WERI-Rb-1 (cell line): ENCODE data around the gene MMP17.

Experiments used
- DNase-seq: peaks from one replicate; pipeline ENCODE4 v3.0.0-alpha.2; 2020
- H3K27ac ChIP-seq: fragments of 250-450 bp; sonication (Bioruptor Pico); 2 replicates; pipeline ENCODE4 v1.5.1; 2020; ENCODE audit warnings: mild to moderate bottlenecking, moderate library complexity
- H3K27me3 ChIP-seq: fragments of 250-450 bp; sonication (Bioruptor Pico); 2 replicates; pipeline ENCODE4 v1.5.1; 2021; ENCODE audit warnings: mild to moderate bottlenecking, low read depth, moderate library complexity; ENCODE audit not compliant: insufficient read depth, severe bottlenecking
- H3K36me3 ChIP-seq: fragments of 250-450 bp; sonication (Bioruptor Pico); 2 replicates; pipeline ENCODE4 v1.5.1; 2020; ENCODE audit warnings: mild to moderate bottlenecking, moderate library complexity
- H3K4me3 ChIP-seq: 2 replicates; pipeline ENCODE4 v1.5.1; 2011; ENCODE audit warnings: low read depth, mild to moderate bottlenecking, control low read depth, low read length
- H3K9me3 ChIP-seq: fragments of 250-450 bp; sonication (Bioruptor Pico); 2 replicates; pipeline ENCODE4 v1.5.1; 2021; ENCODE audit warnings: mild to moderate bottlenecking, moderate library complexity; ENCODE audit not compliant: severe bottlenecking
- CTCF ChIP-seq: IDR thresholded peaks from 2 replicates; pipeline ENCODE4 v1.5.1; 2011; ENCODE audit warnings: low read depth, mild to moderate bottlenecking, control low read depth, inconsistent platforms, low read length

Gene MMP17

GRCh38 chr12:131827961-131828534 is at the start of gene MMP17:
Gene MMP17, plus strand, starts transcription at chr12:131828393. Its CDS starts 102 bp downstream, at chr12:131828495.
- peak within 1 kb of the TSS; percentile 52 for H3K4me3 ChIP-seq
- 0 out of 2 replicates have a peak, but pooled peaks have one; percentile 24 for TF ChIP-seq CTCF
- H3K27ac ChIP-seq, result no peak within 1 kb of the TSS
- H3K27me3 ChIP-seq, result no peaks in the 10 kb centered on the region
- H3K9me3 ChIP-seq, result no peaks in the 10 kb centered on the region
- DNase-seq, result peak; percentile 71
- H3K36me3 ChIP-seq, result no peaks in the 10 kb centered on the region

- Histone ChIP-seq H3K27me3 (no peaks in the 10 kb centered on the region), H3K36me3 (peaks cover 43% of the 10 kb centered on the region), H3K9me3 (no peaks in the 10 kb centered on the region), H3K27ac (no peak overlapping the region), H3K4me3 (no peak overlapping the region)
- DNase-seq, result no peak
- TF ChIP-seq CTCF, result no peak
Observed at GRCh38 chr12:131779027-131779426, 49.2 kb upstream of the MMP17 start.

- H3K9me3 ChIP-seq, result no peaks in the 10 kb centered on the region
- peaks cover 46% of the 10 kb centered on the region for H3K36me3 ChIP-seq
- no peak overlapping the region for H3K27ac ChIP-seq
- H3K4me3 ChIP-seq, result no peak overlapping the region
- TF ChIP-seq CTCF, result no peak
- DNase-seq, result no peak
- no peaks in the 10 kb centered on the region for H3K27me3 ChIP-seq
Observed at GRCh38 chr12:131782061-131782460, 46.1 kb upstream of the MMP17 start.

GRCh38 chr12:131783915-131784541 is 44.2 kb upstream of the MMP17 start:
- no peak for DNase-seq
- Histone ChIP-seq H3K27me3 (no peaks in the 10 kb centered on the region), H3K9me3 (no peaks in the 10 kb centered on the region), H3K4me3 (no peak overlapping the region), H3K36me3 (peaks cover 42% of the 10 kb centered on the region), H3K27ac (no peak overlapping the region)
- no peak for TF ChIP-seq CTCF

- Histone ChIP-seq H3K27me3 (no peaks in the 10 kb centered on the region), H3K4me3 (no peak overlapping the region), H3K9me3 (no peaks in the 10 kb centered on the region), H3K36me3 (peaks cover 37% of the 10 kb centered on the region), H3K27ac (no peak overlapping the region)
- TF ChIP-seq CTCF, result no peak
- DNase-seq, result no peak
Observed at GRCh38 chr12:131784909-131785762, 43.1 kb upstream of the MMP17 start.
